H9 (cell line): ENCODE data around the gene APP. TPM values are rescaled to one million over a fixed set of nuclear protein-coding genes. Genes with fewer than 3 reads are reported as not detected.
A peak's percentile ranks its signal among the peaks of the same experiment; 100 is the strongest.

Experiments used
- DNase-seq: peaks from one replicate; pipeline ENCODE4 v3.0.0-alpha.2; 2017
- H2AFZ ChIP-seq: one replicate; pipeline ENCODE4 v1.6.1; 2013; ENCODE audit warnings: mild to moderate bottlenecking, low read length, control low read depth, moderate library complexity
- H2AK5ac ChIP-seq: 2 replicates; pipeline ENCODE4 v1.6.1; 2013; ENCODE audit warnings: low read length, control low read depth, mixed read lengths; ENCODE audit not compliant: insufficient read length
- H2BK120ac ChIP-seq: one replicate; pipeline ENCODE4 v1.6.1; 2013; ENCODE audit warnings: low read depth, mild to moderate bottlenecking, low read length, control low read depth, inconsistent platforms; ENCODE audit not compliant: poor library complexity, severe bottlenecking
- H2BK12ac ChIP-seq: 2 replicates; pipeline ENCODE4 v1.6.1; 2013; ENCODE audit warnings: low read length, control low read depth, mixed read lengths, low read depth; ENCODE audit not compliant: insufficient read length
- H2BK15ac ChIP-seq: 2 replicates; pipeline ENCODE4 v1.6.1; 2013; ENCODE audit warnings: low read depth, low read length, control low read depth
- H2BK20ac ChIP-seq: one replicate; pipeline ENCODE4 v1.6.1; 2013; ENCODE audit warnings: low read depth, mild to moderate bottlenecking, low read length, control low read depth, inconsistent platforms; ENCODE audit not compliant: poor library complexity, severe bottlenecking
- H2BK5ac ChIP-seq: 2 replicates; pipeline ENCODE4 v1.6.1; 2013; ENCODE audit warnings: low read length, control low read depth, mixed read lengths; ENCODE audit not compliant: insufficient read length
- H3K14ac ChIP-seq: 2 replicates; pipeline ENCODE4 v1.6.1; 2013; ENCODE audit warnings: low read length, control low read depth; ENCODE audit not compliant: insufficient read depth
- H3K18ac ChIP-seq: 2 replicates; pipeline ENCODE4 v1.6.1; 2013; ENCODE audit warnings: low read depth, mild to moderate bottlenecking, mixed read lengths, low read length, control low read depth; ENCODE audit not compliant: insufficient read length
- H3K23ac ChIP-seq: 2 replicates; pipeline ENCODE4 v1.6.1; 2013; ENCODE audit warnings: low read length, control low read depth, mixed read lengths, low read depth; ENCODE audit not compliant: insufficient read length
- H3K23me2 ChIP-seq: 2 replicates; pipeline ENCODE4 v1.6.1; 2013; ENCODE audit warnings: low read depth, mild to moderate bottlenecking, mixed read lengths, low read length, control low read depth; ENCODE audit not compliant: insufficient read length, poor library complexity, severe bottlenecking
- H3K27ac ChIP-seq: 2 replicates; pipeline ENCODE4 v1.5.1; 2013; ENCODE audit warnings: low read length, control low read depth, mixed read lengths, low read depth; ENCODE audit not compliant: insufficient read length
- H3K27me3 ChIP-seq: 2 replicates; pipeline ENCODE4 v1.6.1; 2013; ENCODE audit warnings: low read length, control low read depth, inconsistent platforms; ENCODE audit not compliant: insufficient read depth
- H3K4ac ChIP-seq: 2 replicates; pipeline ENCODE4 v1.6.1; 2013; ENCODE audit warnings: low read depth, mild to moderate bottlenecking, control low read depth, inconsistent platforms, low read length, moderate library complexity
- H3K4me1 ChIP-seq: 2 replicates; pipeline ENCODE4 v1.6.1; 2013; ENCODE audit warnings: low read length, control low read depth, inconsistent platforms; ENCODE audit not compliant: insufficient read depth
- H3K4me2 ChIP-seq: 2 replicates; pipeline ENCODE4 v1.6.1; 2013; ENCODE audit warnings: low read length, control low read depth, mixed read lengths; ENCODE audit not compliant: insufficient read length, insufficient read depth
- H3K56ac ChIP-seq: 2 replicates; pipeline ENCODE4 v1.6.1; 2013; ENCODE audit warnings: low read depth, mild to moderate bottlenecking, mixed read lengths, low read length, control low read depth; ENCODE audit not compliant: insufficient read length
- H3K79me1 ChIP-seq: 2 replicates; pipeline ENCODE4 v1.6.1; 2013; ENCODE audit warnings: low read depth, mild to moderate bottlenecking, moderate library complexity, low read length, control low read depth, inconsistent platforms; ENCODE audit not compliant: insufficient read depth, poor library complexity, severe bottlenecking
- H3K79me2 ChIP-seq: 2 replicates; pipeline ENCODE4 v1.6.1; 2013; ENCODE audit warnings: low read length, control low read depth, inconsistent platforms; ENCODE audit not compliant: insufficient read depth
- H3K9ac ChIP-seq: 2 replicates; pipeline ENCODE4 v1.6.1; 2013; ENCODE audit warnings: low read length, control low read depth, mixed read lengths; ENCODE audit not compliant: insufficient read length; ENCODE audit errors: extremely low read depth
- H3K9me3 ChIP-seq: one replicate; pipeline ENCODE4 v1.6.1; 2013; ENCODE audit warnings: low read depth, low read length, inconsistent platforms; ENCODE audit not compliant: control insufficient read depth
- H3T11ph ChIP-seq: one replicate; pipeline ENCODE4 v1.6.1; 2013; ENCODE audit warnings: mild to moderate bottlenecking, low read length, control low read depth, inconsistent platforms
- H4K20me1 ChIP-seq: one replicate; pipeline ENCODE4 v1.6.1; 2013; ENCODE audit not compliant: control insufficient read depth, insufficient read length, insufficient read depth
- H4K5ac ChIP-seq: 2 replicates; pipeline ENCODE4 v1.6.1; 2013; ENCODE audit warnings: low read depth, mild to moderate bottlenecking, mixed read lengths, low read length, control low read depth; ENCODE audit not compliant: insufficient read length
- H4K8ac ChIP-seq: replicated peaks from 2 replicates; pipeline ENCODE4 v1.6.1; 2013; ENCODE audit warnings: low read length, control low read depth, mixed read lengths, low read depth; ENCODE audit not compliant: insufficient read length
- H4K91ac ChIP-seq: 2 replicates; pipeline ENCODE4 v1.6.1; 2013; ENCODE audit warnings: low read depth, mild to moderate bottlenecking, moderate library complexity, mixed read lengths, low read length, control low read depth; ENCODE audit not compliant: insufficient read length
- H3K27ac Mint-ChIP-seq, 3 experiments: 2 replicates in 2 of 3; 3 replicates in 1 of 3; pipeline ENCODE4 v1.8.0; 2020 to 2021; ENCODE audit warnings: mixed read lengths in 3 of 3, mild to moderate bottlenecking in 1 of 3, moderate library complexity in 1 of 3
- H3K27me3 Mint-ChIP-seq: 2 replicates; pipeline ENCODE4 v1.8.0; 2021; ENCODE audit warnings: low read depth, mild to moderate bottlenecking, moderate library complexity, mixed read lengths
- H3K36me3 Mint-ChIP-seq, 3 experiments: 2 replicates in 2 of 3; 3 replicates in 1 of 3; pipeline ENCODE4 v1.8.0; 2020 to 2021; ENCODE audit warnings: low read depth in 3 of 3, mixed read lengths in 3 of 3; ENCODE audit not compliant: insufficient read depth in 1 of 3
- H3K4me1 Mint-ChIP-seq, 2 experiments: 2 replicates each; pipeline ENCODE4 v1.8.0; 2020; ENCODE audit warnings: mixed read lengths in 2 of 2
- H3K4me3 Mint-ChIP-seq, 2 experiments: 2 replicates in 1 of 2; 3 replicates in 1 of 2; pipeline ENCODE4 v1.8.0; 2020 to 2021; ENCODE audit warnings: mild to moderate bottlenecking in 2 of 2, mixed read lengths in 2 of 2, moderate library complexity in 1 of 2
- H3K9me3 Mint-ChIP-seq, 2 experiments: 2 replicates in 1 of 2; 3 replicates in 1 of 2; pipeline ENCODE4 v1.8.0; 2020; ENCODE audit warnings: mild to moderate bottlenecking in 2 of 2, mixed read lengths in 2 of 2, moderate library complexity in 1 of 2
- WGBS: extraction: QIAGEN DNeasy Blood & Tissue Kit; methylation state at CpG from one replicate; pipeline ENCODE4 v1.1.7; 2013; ENCODE audit warnings: missing lambda C conversion rate, low lambda C conversion rate, mixed read lengths; ENCODE audit not compliant: insufficient read length; ENCODE audit errors: extremely low coverage; 5-methylcytosine and 5-hydroxymethylcytosine counted together
- total RNA-seq: library from RNA; stranded (reverse); gene quantifications from 2 replicates; pipeline ENCODE4 v1.2.1, GENCODE V29; 2021
- TF ChIP-seq, protein P1 (sequence below): fragments of 200-600 bp; sonication (generic); conservative IDR thresholded peaks from 3 replicates; pipeline ENCODE4 v1.8.0; 2021; ENCODE audit warnings: antibody characterized with exemption, mild to moderate bottlenecking

APP gene
- total RNA-seq, 1 experiment from 2014 or later: 380 TPM

- no peak overlapping the region for H4K5ac ChIP-seq
- Mint-ChIP-seq H3K36me3 (peaks cover 14 to 26% (median 24%) of the 10 kb centered on the region in 3 experiments), H3K9me3 (no peaks in the 10 kb centered on the region), H3K27ac (peak overlapping the region in 1 of 3 experiments; percentile 41; a peak in 1 of 7 replicates), H3K4me3 (no peak overlapping the region), H3K27me3 (no peaks in the 10 kb centered on the region), H3K4me1 (peaks cover 30 to 35% of the 10 kb centered on the region in 2 experiments)
- DNase-seq: no peak
- H3T11ph ChIP-seq: no peak overlapping the region
- H4K91ac ChIP-seq: no peak overlapping the region
- H3K56ac ChIP-seq: no peak overlapping the region
- TF ChIP-seq, protein P1, sequence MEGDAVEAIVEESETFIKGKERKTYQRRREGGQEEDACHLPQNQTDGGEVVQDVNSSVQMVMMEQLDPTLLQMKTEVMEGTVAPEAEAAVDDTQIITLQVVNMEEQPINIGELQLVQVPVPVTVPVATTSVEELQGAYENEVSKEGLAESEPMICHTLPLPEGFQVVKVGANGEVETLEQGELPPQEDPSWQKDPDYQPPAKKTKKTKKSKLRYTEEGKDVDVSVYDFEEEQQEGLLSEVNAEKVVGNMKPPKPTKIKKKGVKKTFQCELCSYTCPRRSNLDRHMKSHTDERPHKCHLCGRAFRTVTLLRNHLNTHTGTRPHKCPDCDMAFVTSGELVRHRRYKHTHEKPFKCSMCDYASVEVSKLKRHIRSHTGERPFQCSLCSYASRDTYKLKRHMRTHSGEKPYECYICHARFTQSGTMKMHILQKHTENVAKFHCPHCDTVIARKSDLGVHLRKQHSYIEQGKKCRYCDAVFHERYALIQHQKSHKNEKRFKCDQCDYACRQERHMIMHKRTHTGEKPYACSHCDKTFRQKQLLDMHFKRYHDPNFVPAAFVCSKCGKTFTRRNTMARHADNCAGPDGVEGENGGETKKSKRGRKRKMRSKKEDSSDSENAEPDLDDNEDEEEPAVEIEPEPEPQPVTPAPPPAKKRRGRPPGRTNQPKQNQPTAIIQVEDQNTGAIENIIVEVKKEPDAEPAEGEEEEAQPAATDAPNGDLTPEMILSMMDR: no peak
- no peaks in the 10 kb centered on the region for H3K27me3 ChIP-seq
- no peak overlapping the region for H2BK12ac ChIP-seq
- no CpG with 5 or more reads among the region's 4 CpGs for WGBS
- no peak overlapping the region for H3K23ac ChIP-seq
- no peak overlapping the region for H4K8ac ChIP-seq
- no peaks in the 10 kb centered on the region for H3K9me3 ChIP-seq
- no peak overlapping the region for H3K4ac ChIP-seq
- H4K20me1 ChIP-seq: no peaks in the 10 kb centered on the region
- no peak overlapping the region for H3K4me2 ChIP-seq
- no peak overlapping the region for H3K14ac ChIP-seq
- no peaks in the 10 kb centered on the region for H3K23me2 ChIP-seq
- no peak overlapping the region for H2AK5ac ChIP-seq
- H3K9ac ChIP-seq: no peak overlapping the region
- no peak overlapping the region for H3K18ac ChIP-seq
- H3K79me2 ChIP-seq: peaks cover 19% of the 10 kb centered on the region; the same call in 1 of the 2 replicates
- H3K4me1 ChIP-seq: no peaks in the 10 kb centered on the region
- H3K79me1 ChIP-seq: peaks cover 4% of the 10 kb centered on the region
- no peak overlapping the region for H2AFZ ChIP-seq
- H3K27ac ChIP-seq: no peak overlapping the region
- H2BK15ac ChIP-seq: no peak overlapping the region
- H2BK120ac ChIP-seq: no peak overlapping the region
- H2BK20ac ChIP-seq: no peak overlapping the region
- no peak overlapping the region for H2BK5ac ChIP-seq
Observed at GRCh38 chr21:26028183-26028582, 142.4 kb downstream of the APP start.
